Liver (tissue), 9 donors: ENCODE results near the gene MRPS18A. TPM values are rescaled to one million over a fixed set of nuclear protein-coding genes. Genes with fewer than 3 reads are reported as not detected.

Source experiments
- DNase-seq: peaks from one replicate; pipeline ENCODE4 v3.0.0-alpha.2; 2017; ENCODE audit warnings: low spot score
- H3K27ac ChIP-seq, 2 donors: one replicate each; pipeline ENCODE4 v1.7.0; 2013; ENCODE audit warnings: inconsistent platforms in 2 of 2, low read length in 2 of 2, control low read depth in 1 of 2, low read depth in 1 of 2, mild to moderate bottlenecking in 1 of 2
- H3K27me3 ChIP-seq, 4 donors: one replicate each; pipeline versions ENCODE4 v1.6.1 to v1.7.0; 2013; ENCODE audit warnings: low read length in 3 of 4, inconsistent platforms in 1 of 4, mild to moderate bottlenecking in 1 of 4, moderate library complexity in 1 of 4; ENCODE audit not compliant: control insufficient read depth in 4 of 4, insufficient read depth in 4 of 4
- H3K36me3 ChIP-seq, 4 donors: one replicate each; pipeline versions ENCODE4 v1.6.1 to v1.7.0; 2013; ENCODE audit warnings: low read length in 3 of 4, mild to moderate bottlenecking in 3 of 4, low read depth in 1 of 4, moderate library complexity in 1 of 4; ENCODE audit not compliant: control insufficient read depth in 4 of 4, insufficient read depth in 3 of 4
- H3K4me1 ChIP-seq, 4 donors: one replicate each; pipeline versions ENCODE4 v1.6.1 to v1.7.0; 2013; ENCODE audit warnings: low read length in 3 of 4, mild to moderate bottlenecking in 3 of 4, moderate library complexity in 1 of 4; ENCODE audit not compliant: control insufficient read depth in 4 of 4, insufficient read depth in 4 of 4
- H3K4me3 ChIP-seq, 3 donors: one replicate each; pipeline versions ENCODE4 v1.6.1 to v1.7.0; 2013; ENCODE audit warnings: low read length in 3 of 3, control low read depth in 1 of 3, low read depth in 1 of 3, mild to moderate bottlenecking in 1 of 3
- H3K9ac ChIP-seq, 2 donors: one replicate each; pipeline ENCODE4 v1.7.0; 2013; ENCODE audit warnings: low read length in 2 of 2, mild to moderate bottlenecking in 2 of 2, moderate library complexity in 2 of 2, control low read depth in 1 of 2, low read depth in 1 of 2
- H3K9me3 ChIP-seq, 4 donors: one replicate each; pipeline versions ENCODE4 v1.6.1 to v1.7.0; 2013; ENCODE audit warnings: low read length in 3 of 4; ENCODE audit not compliant: control insufficient read depth in 4 of 4
- EGR1 ChIP-seq, 2 donors: IDR thresholded peaks; 2 replicates each; pipeline ENCODE4 v1.6.1; 2016 to 2018; ENCODE audit warnings: antibody characterized with exemption in 2 of 2, low read depth in 2 of 2
- FOXA2 ChIP-seq: IDR thresholded peaks from 2 replicates; pipeline ENCODE4 v1.6.1; 2016; ENCODE audit warnings: antibody characterized with exemption
- GABPA ChIP-seq, 2 donors: IDR thresholded peaks in 1 of 2; conservative IDR thresholded peaks in 1 of 2; 2 replicates each; pipeline ENCODE4 v1.6.1; 2016; ENCODE audit warnings: antibody characterized with exemption in 2 of 2, mild to moderate bottlenecking in 1 of 2, moderate library complexity in 1 of 2
- HNF4G ChIP-seq: IDR thresholded peaks from 2 replicates; pipeline ENCODE4 v1.6.1; 2016; ENCODE audit warnings: antibody characterized with exemption
- JUND ChIP-seq, 2 donors: IDR thresholded peaks; 2 replicates each; pipeline ENCODE4 v1.6.1; 2016; ENCODE audit warnings: antibody characterized with exemption in 2 of 2
- NR2F2 ChIP-seq: IDR thresholded peaks from 2 replicates; pipeline ENCODE4 v1.6.1; 2016; ENCODE audit warnings: antibody characterized with exemption
- RAD21 ChIP-seq, 2 donors: IDR thresholded peaks; 2 replicates each; pipeline ENCODE4 v1.6.1; 2016; ENCODE audit warnings: antibody characterized with exemption in 2 of 2, mild to moderate bottlenecking in 2 of 2
- RXRA ChIP-seq, 2 donors: IDR thresholded peaks; 2 replicates each; pipeline ENCODE4 v1.6.1; 2017 to 2018; ENCODE audit warnings: antibody characterized with exemption in 2 of 2, mild to moderate bottlenecking in 1 of 2
- SP1 ChIP-seq: IDR thresholded peaks from 2 replicates; pipeline ENCODE4 v1.6.1; 2018; ENCODE audit warnings: antibody characterized with exemption, mild to moderate bottlenecking
- TAF1 ChIP-seq: conservative IDR thresholded peaks from 2 replicates; pipeline ENCODE4 v1.6.1; 2016; ENCODE audit warnings: antibody characterized with exemption, mild to moderate bottlenecking
- YY1 ChIP-seq: IDR thresholded peaks from 2 replicates; pipeline ENCODE4 v1.6.1; 2016; ENCODE audit warnings: antibody characterized with exemption, mild to moderate bottlenecking
- WGBS: extraction: QIAGEN DNeasy Blood & Tissue Kit; methylation state at CpG from one replicate; pipeline ENCODE4 v1.1.7; 2013; 5-methylcytosine and 5-hydroxymethylcytosine counted together
- polyA plus RNA-seq, 2 donors: library from polyadenylated mRNA; stranded (reverse) in 1 of 2; unstranded in 1 of 2; fragments of 200-250 nt in 1 of 2; fragments of >200 nt in 1 of 2; fragmentation: Nextera tagmentation in 1 of 2; extraction: Ambion mirVana in 1 of 2; gene quantifications; one replicate each; pipeline versions ENCODE4 v1.2.1 to v1.2.3, GENCODE V29; 2013 to 2015
- total RNA-seq, 2 donors: library from RNA; depleted of rRNA; stranded (reverse); fragments of >200 nt; gene quantifications; one replicate each; pipeline ENCODE4 v1.2.3, GENCODE V29; 2014
- TF ChIP-seq, protein P1 (sequence below): IDR thresholded peaks from 2 replicates; pipeline ENCODE4 v1.6.1; 2016; ENCODE audit warnings: antibody characterized with exemption
- TF ChIP-seq, protein P2 (sequence below): IDR thresholded peaks from 2 replicates; pipeline ENCODE4 v1.6.1; 2016; ENCODE audit warnings: antibody characterized with exemption
- TF ChIP-seq, protein P3 (sequence below): IDR thresholded peaks from 2 replicates; pipeline ENCODE4 v1.6.1; 2016; ENCODE audit warnings: antibody characterized with exemption, mild to moderate bottlenecking
- TF ChIP-seq, protein P4 (sequence below): fragments of 150-350 bp; IDR thresholded peaks from 2 replicates; pipeline ENCODE4 v1.5.1; 2017; ENCODE audit warnings: improper control_type of control experiment, low read depth, low read length; ENCODE audit not compliant: missing input control
- donor health status: healthy.
- donor health status: healthy.
- donor health status: healthy.
- donor health status: healthy.
- donor health status: healthy.

The MRPS18A gene
- total and polyA plus RNA-seq, 4 donors: 21.5 to 50.5 (median 35.0) TPM

DNA sequence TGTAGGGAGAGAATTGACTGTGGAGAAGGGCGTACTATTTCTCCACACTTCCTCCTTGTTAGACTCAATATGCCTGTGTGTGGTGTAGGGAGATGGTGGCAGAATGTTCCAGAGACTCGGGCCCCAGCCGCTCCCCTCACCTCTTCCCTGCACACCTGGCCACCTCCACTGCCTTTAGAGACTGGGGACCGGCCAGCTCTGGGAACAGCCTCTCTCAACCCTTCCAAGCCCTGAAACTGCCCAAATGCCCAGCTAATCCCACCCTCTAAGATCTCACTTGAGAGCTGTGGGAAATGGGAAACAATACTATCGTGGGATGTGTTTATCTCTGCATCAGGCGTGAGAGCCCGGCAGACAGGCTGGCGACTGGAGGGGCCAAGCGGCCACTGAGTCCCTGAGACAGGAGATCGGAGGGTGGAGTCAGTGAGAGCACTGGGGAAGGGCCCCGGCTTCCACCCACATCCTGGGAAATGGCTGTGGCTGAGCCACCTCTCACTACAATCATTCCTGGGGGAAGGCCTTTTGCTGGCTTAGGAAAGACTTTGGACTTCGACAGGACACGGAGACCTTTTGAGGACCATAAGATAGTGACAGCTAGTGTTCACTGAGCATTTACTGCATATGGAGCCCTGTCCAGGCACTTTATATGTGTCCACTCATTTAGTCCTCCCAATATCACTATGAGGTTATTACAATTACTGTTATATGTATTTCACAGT, 31.0 kb upstream of the MRPS18A start:
- no peak for DNase-seq
- Histone ChIP-seq H3K4me1 (no peaks in the 10 kb centered on the region), H3K9me3 (no peaks in the 10 kb centered on the region), H3K27ac (no peak overlapping the region), H3K9ac (no peak overlapping the region), H3K36me3 (no peaks in the 10 kb centered on the region), H3K4me3 (no peak overlapping the region), H3K27me3 (no peaks in the 10 kb centered on the region)
- WGBS: 80% methylated on average over 13 of the region's 13 CpGs
- TF ChIP-seq YY1 (no peak), HNF4G (no peak), GABPA (IDR thresholded peaks at IDR 0.05 in 1 of 2, conservative IDR thresholded peaks at IDR 0.05 in 1 of 2) (no peak), RAD21 (IDR thresholded peaks at IDR 0.05) (no peak), NR2F2 (no peak), SP1 (no peak), EGR1 (IDR thresholded peaks at IDR 0.05; ENCODE audit: low read depth in 2 of 2) (no peak), FOXA2 (no peak), JUND (IDR thresholded peaks at IDR 0.05) (no peak), TAF1 (no peak)
- TF ChIP-seq, protein P1, sequence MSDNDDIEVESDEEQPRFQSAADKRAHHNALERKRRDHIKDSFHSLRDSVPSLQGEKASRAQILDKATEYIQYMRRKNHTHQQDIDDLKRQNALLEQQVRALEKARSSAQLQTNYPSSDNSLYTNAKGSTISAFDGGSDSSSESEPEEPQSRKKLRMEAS: no peak
- TF ChIP-seq, protein P2, sequence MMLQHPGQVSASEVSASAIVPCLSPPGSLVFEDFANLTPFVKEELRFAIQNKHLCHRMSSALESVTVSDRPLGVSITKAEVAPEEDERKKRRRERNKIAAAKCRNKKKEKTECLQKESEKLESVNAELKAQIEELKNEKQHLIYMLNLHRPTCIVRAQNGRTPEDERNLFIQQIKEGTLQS: no peak
- TF ChIP-seq, protein P3, sequence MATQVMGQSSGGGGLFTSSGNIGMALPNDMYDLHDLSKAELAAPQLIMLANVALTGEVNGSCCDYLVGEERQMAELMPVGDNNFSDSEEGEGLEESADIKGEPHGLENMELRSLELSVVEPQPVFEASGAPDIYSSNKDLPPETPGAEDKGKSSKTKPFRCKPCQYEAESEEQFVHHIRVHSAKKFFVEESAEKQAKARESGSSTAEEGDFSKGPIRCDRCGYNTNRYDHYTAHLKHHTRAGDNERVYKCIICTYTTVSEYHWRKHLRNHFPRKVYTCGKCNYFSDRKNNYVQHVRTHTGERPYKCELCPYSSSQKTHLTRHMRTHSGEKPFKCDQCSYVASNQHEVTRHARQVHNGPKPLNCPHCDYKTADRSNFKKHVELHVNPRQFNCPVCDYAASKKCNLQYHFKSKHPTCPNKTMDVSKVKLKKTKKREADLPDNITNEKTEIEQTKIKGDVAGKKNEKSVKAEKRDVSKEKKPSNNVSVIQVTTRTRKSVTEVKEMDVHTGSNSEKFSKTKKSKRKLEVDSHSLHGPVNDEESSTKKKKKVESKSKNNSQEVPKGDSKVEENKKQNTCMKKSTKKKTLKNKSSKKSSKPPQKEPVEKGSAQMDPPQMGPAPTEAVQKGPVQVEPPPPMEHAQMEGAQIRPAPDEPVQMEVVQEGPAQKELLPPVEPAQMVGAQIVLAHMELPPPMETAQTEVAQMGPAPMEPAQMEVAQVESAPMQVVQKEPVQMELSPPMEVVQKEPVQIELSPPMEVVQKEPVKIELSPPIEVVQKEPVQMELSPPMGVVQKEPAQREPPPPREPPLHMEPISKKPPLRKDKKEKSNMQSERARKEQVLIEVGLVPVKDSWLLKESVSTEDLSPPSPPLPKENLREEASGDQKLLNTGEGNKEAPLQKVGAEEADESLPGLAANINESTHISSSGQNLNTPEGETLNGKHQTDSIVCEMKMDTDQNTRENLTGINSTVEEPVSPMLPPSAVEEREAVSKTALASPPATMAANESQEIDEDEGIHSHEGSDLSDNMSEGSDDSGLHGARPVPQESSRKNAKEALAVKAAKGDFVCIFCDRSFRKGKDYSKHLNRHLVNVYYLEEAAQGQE: no peak
- TF ChIP-seq, protein P4, sequence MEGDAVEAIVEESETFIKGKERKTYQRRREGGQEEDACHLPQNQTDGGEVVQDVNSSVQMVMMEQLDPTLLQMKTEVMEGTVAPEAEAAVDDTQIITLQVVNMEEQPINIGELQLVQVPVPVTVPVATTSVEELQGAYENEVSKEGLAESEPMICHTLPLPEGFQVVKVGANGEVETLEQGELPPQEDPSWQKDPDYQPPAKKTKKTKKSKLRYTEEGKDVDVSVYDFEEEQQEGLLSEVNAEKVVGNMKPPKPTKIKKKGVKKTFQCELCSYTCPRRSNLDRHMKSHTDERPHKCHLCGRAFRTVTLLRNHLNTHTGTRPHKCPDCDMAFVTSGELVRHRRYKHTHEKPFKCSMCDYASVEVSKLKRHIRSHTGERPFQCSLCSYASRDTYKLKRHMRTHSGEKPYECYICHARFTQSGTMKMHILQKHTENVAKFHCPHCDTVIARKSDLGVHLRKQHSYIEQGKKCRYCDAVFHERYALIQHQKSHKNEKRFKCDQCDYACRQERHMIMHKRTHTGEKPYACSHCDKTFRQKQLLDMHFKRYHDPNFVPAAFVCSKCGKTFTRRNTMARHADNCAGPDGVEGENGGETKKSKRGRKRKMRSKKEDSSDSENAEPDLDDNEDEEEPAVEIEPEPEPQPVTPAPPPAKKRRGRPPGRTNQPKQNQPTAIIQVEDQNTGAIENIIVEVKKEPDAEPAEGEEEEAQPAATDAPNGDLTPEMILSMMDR: no peak

DNA sequence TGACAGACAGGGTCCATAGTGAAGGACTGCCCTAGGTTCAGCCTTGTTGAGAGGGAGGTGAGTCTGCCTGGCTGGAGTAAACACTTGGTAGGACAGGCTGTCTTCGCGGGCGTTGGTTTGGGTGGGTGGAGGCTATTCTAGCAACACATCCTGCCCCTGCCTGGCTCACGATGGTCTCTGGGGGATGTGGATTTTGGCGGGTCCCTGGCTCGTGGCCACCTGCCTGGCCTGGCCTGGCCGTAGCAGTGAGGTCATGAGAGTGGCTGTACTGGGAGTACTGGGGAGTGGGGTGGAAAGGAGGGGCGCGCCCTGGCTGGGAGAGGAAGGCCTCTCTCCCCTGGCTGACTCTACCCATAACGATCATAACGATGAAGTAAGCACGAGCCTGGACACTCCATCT, 30.2 kb upstream of the MRPS18A start:
- H3K27ac ChIP-seq: no peak overlapping the region
- WGBS: 80% methylated on average over 12 of the region's 12 CpGs

More for the DNA sequence above, 30.2 kb upstream of the MRPS18A start:
- no peak overlapping the region for H3K9ac ChIP-seq
- no peak overlapping the region for H3K4me3 ChIP-seq
- H3K36me3 ChIP-seq: no peaks in the 10 kb centered on the region
- no peaks in the 10 kb centered on the region for H3K4me1 ChIP-seq
- no peaks in the 10 kb centered on the region for H3K9me3 ChIP-seq
- no peaks in the 10 kb centered on the region for H3K27me3 ChIP-seq
- no peak for TF ChIP-seq RAD21 (IDR thresholded peaks at IDR 0.05)
- TF ChIP-seq, protein P3: no peak
- TF ChIP-seq JUND (IDR thresholded peaks at IDR 0.05): no peak
- no peak for TF ChIP-seq RXRA (IDR thresholded peaks at IDR 0.05)
- no peak for DNase-seq
